HG02588 (cell line): ENCODE measurements around the gene PICALM.

ENCODE experiments used
- ATAC-seq: cut with Tn5 transposase; IDR thresholded peaks from one replicate; pipeline ENCODE4 v1.9.1; 2021; ENCODE audit warnings: mild to moderate bottlenecking, moderate library complexity; ENCODE audit not compliant: unreplicated experiment

The PICALM gene

DNA sequence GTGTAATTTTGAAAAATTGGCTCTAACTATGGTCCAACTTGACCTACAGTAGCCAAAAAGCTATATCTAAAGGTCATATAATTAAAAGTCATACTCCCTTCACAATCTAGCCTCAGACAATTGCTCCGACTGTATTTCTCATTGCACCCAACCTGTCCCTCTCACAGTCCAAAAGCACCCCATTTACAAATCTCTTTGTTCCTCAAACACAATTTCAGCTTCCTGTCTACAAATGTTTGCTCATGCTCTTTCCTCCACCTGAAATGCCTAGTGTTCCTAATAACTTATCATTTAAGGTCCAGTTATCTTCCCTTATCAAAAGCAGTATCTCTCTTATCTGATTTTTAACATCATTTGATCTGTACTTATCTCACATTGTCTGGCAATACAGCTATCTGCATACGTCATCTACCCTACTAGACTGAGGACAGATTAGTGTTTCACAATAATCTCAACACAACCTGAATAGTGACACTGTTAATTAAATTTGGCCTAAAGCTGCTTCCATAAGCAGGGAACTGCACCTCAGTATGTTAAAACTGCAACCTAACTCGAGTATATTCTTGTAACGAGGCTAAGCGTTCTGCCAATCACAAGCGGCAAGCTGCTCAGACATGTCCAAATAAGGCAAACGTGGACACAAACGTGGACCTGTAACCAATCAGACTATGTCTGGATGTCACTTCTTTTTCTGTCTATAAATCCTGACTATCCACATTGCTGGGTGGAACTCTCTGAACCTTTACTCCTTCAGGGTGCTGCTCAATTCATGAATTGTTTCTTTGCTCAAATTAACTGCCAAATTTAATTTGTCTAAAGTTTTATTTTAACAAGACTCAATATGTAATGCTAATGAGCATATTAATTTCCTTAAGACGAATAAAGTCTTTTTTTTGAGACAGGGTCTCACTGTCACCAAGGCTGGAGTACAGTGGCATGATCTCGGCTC is 15.9 kb downstream of the PICALM start:
- no peak for ATAC-seq

DNA sequence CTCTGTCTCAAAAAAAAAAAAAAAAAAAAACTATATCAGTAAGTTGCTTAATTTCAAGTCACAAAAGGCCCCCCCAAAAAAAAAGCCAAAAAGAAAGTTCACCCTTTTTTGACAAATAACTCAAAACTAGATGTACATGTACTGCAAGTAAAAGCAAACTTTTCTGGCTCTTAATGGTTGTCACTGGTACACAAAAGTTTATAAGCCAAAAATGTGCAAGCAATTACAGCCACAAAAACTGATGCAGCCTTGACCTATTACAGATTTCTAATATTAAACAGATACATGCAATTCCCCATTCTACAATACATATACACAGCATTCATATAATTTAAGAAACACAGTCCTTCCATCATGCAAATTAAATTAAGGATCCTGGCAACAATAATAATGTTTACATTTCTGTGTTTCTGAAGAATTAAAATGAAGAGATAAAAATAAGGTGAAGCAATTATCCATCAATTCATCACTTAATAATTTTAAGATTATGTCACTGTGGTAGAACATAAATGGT is 18.6 kb downstream of the PICALM start:
- ATAC-seq = no peak

DNA sequence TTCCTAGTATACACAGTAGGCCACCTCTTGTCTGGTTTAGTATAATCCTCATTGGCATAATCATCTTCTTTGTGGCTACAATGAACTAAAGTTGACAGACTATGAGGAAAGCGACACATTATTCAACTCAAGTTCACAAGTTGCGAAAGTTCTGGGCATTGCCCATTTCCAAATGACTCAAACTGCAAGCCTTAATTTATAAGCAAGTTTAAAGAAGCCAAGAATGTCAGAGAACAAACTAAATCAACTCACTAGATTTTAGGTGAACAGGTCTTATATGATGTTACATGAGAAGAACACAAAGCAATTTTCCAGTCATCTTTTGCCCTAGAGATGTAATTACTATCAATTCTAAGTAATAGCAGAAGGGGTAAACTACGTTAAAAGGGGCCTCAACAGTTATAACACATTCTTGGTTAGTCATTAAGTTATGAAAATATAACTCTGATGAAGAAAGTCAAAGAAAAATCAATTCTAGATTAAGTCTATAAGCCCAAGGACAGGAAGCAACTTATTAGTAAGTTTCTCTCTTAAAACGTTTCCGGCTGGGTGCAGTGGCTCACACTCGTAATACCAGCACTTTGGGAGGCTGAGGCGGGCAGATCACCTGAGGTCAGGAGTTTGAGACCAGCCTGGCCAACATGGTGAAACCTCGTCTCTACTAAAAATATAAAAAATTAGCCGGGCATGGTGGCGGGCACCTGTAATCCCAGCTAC is 21.5 kb downstream of the PICALM start:
- no peak for ATAC-seq

DNA sequence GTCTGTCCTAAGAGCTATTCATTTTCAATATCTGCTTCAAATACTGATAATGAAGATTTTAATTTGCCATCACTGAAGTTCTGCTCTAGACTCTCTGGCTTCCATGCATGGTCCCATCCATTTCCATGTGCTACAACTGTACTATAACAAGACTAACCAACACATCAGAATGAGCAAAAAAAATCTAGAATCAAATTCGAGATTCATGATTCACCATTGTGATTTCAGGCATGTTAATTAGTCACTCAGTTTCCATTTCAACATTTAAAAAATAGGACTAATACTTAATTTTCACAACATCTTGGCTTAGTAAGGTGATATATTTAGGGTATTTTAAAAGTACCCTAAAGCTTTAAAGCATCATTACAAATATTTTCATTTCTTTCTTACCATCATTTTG is 22.8 kb downstream of the PICALM start:
- ATAC-seq = no peak

DNA sequence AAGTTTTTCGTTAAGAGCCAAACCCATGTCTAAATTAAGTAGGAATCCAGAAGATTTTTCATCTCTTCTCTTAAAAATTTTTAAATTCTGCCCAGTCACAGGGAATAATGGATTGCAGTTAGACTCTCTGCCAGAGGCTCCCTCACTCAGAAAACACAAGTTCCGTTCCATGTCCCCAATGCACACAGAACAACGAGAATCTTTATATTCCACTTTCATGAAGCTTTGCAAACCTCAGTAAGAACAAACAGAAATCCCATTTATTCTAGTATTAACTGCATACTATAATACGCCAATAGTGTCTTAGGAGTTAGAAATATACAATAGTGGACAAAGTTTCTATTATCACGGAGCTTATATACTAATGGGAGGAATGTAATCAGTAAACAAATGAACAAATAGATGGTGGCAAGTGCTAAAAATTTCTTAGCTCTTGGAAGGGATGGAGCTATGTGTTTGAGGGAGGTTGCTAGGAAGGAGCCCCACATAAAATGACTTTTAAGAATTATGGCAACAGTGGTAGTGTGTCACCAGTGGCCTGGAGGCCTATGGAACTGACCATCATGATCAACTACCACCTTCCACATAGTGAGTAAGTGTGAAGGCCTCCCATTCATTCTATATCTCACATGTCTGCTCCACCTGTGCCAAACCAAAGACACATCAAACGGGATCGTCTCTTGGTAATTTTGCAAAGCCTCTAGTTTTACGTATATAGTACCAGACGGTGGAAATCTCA is 24.9 kb downstream of the PICALM start:
- ATAC-seq = no peak

DNA sequence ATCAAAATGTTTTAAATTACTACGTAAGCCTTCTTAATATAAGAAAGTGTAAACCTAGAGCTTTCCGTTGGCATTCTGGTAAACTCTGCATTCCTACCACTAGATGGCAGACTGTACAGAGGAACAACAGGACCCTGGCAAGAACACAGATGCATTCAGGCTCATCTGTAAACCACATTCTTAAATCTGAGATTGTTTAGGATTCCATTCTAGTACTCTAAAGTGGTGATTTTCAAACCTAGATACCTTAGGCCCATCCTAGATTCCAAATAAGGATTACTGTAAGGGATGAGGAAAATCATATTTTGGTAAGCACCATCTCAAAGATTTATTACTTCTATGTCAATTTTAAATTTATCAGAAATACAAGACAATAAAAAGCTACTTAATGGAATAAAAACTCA is 26.9 kb downstream of the PICALM start:
- peak; percentile 69 for ATAC-seq

DNA sequence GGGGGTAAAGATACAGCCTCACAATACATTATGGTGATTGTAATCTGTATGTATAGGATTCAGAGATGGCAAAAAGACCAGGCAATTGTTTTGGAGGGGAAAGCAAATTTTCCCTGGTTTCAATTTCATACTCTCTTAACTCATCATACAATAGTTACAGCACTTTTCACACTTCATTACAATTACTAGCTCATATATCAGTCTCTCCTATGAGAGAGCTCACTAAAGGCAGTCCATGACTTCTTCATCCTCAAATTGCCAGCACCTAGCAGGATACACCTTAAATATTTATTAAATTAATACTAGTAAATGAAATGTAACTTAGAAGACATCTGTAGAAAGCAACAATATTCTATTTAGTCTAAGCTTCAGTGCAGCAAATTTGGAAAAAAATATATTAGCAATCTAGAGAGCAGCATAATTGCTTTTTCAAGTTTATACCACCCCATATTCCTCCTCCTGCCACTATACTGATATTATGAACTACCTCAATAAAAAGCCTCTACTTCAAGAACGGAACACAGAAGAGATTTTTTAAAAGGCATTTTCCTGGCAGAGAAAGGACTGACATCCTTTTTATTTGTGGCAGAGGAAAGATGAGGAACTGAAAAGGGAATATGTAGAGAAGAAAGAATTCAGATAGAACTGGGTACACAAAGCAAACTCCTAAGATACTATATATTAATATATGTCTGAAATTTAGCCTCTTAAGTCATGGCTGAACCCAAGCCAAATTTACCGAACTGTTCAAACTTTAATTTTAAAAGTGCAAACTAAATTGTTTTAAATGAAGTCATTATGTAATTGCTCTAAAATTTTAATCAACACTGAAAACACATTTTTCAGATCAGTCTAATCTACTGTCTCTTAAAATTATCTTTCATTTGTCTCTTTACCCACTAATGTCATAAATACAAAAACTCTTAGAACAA is 27.7 kb downstream of the PICALM start:
- no peak for ATAC-seq

DNA sequence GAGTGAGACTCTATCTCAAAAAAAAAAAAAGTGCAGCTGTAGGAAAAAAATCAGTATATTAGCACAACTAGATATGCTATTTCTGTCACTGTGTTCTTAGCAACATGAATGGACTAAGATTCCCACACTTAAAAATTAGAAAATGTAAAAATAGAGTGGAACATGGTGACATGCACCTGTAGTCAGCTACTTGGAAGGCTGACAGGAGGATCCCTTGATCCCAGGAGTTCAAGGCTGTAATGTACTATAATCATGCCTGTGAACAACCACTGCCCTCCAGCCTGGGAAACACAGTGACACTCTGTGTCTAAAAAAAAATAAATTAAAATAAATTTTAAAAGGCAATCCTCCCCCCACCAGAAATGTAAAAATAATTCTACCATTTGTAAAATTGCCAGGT is 29.8 kb downstream of the PICALM start:
- no peak for ATAC-seq

DNA sequence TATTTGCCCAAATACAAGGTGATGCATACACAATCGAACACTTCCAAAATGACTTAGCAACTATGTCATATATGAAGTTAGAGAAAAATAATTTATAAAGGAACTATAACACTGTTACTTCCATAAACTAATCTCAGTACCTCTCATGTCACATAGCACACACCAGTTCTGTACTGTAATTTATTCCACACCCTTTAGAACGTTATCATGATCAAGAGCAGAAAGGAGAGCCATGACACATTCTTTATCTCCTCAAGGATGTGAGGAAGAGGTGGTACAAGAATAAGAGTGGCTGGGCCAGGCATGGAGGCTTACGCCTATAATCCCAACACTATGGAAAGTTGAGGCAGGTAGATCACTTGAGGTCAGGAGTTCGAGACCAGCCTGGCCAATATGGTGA is 31.1 kb downstream of the PICALM start:
- ATAC-seq = no peak

DNA sequence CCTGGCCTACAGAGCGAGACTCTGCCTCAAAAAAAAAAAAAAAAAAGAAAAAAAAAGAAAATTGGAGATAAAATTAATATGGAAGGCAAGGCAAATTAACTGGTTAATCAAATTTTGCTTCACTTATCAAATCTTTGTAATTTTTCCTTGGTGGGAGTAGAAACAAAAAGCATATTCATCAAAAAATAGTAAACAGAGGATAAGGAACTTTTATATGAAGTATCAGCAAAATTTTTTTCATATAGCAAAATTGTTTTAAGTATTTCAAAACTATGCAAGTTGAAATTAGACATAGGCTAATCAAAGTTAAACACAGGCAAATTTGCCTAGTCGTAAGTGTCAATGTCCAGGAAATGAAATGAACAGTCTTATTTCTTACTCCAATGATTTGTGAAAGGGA is 33.0 kb downstream of the PICALM start:
- ATAC-seq = no peak

DNA sequence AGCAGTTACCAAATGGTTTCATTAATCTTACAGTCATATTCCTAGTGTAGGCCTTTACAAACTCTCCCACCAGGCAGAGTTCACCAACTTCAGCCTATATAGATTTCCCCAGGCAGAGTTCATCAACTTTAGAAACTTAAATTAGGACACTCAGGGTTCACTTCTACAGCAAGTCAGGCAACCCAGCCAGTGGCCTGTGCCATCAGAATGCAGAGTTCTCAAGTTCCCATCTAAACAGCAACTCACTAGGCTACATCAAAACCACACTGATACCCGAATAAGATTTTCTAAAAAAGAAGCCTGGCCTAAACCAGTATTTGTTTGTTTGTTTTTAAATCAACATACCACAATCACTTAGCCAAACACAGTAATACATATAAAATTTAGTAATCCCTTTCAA is 33.7 kb downstream of the PICALM start:
- no peak for ATAC-seq

DNA sequence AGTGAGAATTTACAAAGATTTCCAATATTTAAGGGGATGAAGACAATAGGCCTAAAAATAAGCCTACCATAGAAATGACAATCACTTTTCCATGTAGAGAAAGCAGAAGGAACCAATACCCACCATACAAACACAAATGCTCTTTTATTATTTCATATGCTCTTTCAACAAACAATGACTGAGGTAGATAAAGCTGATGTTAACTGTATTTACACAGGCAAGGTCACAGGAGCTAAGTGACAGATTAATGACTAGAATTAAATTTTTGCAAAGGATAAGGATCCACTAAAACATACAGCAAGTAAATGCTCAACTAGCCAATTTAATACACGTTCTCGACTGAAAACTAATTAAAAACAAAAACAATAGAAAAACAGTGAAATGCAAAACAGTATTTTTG is 34.2 kb downstream of the PICALM start:
- ATAC-seq = no peak

DNA sequence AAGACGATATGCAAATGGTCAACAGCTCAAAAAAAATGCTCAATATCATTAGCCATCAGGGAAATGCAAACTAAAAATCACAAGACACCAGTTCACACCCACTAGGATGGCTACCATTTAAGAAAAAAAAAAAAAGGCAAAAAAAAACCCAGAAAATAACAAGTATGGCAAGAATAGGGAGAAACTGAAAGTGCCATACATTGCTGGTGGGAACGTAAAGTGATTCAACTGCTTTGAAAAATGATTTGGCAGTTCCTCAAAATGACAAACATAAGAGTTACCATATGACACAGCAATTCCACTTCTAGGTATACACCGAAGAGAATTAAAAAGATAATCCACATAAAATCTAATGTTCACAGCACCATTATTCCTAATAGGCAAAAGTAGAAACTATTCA is 47.5 kb downstream of the PICALM start:
- ATAC-seq = no peak

DNA sequence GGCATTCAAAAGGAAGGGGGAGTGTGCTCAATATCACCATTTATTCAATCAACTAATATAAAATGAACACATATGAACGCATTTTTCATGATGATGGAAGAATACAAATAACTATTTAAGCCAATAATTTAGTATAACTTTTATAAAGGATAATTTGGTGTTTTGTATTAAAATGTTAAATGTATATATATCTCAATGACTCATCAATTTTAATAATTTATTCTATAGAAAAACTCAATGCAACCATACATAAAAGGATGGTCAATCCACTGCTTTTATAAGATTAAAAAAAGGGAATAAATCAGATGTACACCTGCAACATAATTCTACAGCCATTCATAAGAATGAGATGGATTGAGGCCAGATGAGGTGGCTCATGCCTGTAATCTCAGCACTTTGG is 50.6 kb downstream of the PICALM start:
- ATAC-seq = no peak

DNA sequence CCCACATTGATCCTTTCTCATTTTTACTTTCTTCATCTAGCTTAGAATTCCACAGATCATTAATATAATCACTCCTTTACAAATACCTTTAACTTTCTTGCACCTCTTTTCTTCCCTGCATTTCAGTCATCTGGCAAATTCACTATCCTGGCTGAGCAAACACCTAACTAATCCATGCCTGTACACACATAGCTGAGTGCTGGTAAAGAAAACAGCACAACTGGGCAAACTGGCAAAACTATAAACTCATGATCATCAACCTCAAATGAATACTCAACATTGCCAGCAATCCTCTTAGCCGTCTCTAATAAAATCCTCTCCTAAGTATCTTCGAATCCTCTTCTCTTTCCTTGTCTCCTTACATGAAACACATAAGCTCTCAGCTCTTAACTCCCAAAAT is 52.4 kb downstream of the PICALM start:
- ATAC-seq = no peak

DNA sequence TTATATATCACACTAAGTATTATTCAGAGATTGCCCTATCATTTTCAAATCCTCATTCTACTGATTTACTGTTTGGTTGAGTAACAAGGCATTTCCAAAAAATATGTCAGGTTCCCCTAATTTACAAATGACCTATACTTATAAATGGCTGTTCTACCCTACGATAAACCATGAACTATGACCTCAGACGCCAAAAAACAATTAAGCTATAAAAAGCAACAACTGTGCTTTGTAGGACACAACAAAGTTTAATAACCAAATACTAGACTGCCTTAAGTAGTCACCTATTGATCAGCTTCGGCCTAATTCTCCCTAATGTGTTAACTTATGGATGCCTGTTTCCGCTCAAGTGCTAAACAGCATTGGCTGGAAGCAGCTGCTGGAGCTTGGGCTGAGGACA is 53.2 kb downstream of the PICALM start:
- ATAC-seq = no peak

DNA sequence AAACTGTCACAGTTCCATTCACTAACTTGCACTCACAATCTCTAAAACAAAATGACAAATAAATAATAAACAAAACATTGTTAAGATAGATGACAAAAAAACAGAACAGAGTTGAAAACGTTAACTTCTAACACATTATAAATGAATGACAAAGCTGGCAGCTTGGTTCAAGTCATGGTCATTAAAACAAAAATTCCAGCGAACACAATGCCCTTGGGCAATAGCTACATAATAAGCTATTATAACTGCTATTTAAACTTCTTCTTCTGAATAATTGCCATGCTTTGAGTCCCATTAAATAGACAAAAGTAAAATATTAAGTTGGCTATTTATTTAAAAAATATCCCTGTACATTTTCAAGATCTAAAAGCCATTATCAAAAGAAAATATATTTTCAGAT is 54.7 kb downstream of the PICALM start:
- ATAC-seq = no peak

DNA sequence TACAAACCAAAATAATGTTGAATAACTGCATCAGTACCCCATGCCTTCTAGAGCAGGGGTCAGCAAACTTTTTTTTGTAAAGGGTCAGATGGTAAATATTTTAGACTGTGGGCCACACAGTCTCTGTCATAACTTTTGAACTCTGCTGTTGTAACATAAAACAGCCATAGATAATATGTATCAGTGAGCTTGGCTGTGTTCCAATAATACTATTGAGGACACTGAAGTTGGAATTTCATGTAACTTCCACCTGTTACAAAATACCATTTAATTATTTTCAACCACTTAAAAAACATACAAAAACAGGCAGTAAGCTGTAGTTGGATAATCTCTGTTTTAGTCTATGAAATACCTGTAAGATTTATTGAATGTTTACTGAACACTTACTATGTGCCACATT is 55.2 kb downstream of the PICALM start:
- ATAC-seq = no peak

DNA sequence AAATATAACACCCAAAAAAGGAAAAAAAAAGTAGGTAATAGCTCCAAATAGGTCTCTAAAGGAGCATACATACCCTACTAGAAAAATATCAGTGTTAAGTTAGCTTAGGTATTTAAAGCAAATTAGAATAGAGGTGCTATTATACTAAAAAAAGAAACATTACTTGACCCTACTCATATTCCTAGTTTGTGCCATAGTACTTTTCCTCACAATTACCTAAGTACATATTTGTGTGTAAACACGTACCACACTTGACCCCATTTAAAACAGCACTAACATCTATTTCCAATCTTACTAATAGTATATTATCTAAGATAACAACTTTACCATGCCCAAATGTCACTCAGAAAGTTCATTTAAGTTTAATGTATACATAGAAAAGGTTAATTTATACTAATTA is 57.7 kb downstream of the PICALM start:
- no peak for ATAC-seq

DNA sequence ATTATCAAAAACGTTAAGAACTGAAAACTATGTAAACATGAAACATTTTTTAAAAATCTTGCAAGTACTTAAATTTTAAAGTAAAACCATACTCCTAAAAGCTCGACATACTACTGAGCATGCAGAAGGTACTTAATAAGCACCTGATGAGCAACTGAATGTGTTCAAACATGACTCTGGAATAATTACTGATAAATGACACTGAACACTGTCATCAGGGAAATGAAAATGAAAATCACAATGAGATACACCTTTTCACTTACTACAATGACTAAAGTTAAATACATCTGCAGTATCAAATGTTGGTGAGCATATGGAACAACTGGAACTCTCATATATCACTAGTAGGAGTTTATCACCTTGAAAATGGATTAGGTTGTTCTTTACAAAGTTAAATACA is 65.2 kb downstream of the PICALM start:
- no peak for ATAC-seq
